Natural killer cell (primary cell): ENCODE results near the gene FXYD6. TPM values are rescaled to one million over a fixed set of nuclear protein-coding genes. Genes with fewer than 3 reads are reported as not detected.

ENCODE experiments used
- ATAC-seq, 3 donors: fragments of 150-1000 bp in 2 of 3; fragments of 200-7000 bp in 1 of 3; cut with Tn5 transposase; 1 replicate in 1 of 3; 2 replicates in 2 of 3; pipeline ENCODE4 v1.10.0; 2021; ENCODE audit warnings: mild to moderate bottlenecking in 2 of 3, moderate library complexity in 2 of 3
- DNase-seq, 2 donors: peaks; one replicate each; pipeline versions ENCODE4 v3.0.0 to v3.0.0-alpha.2; 2013 to 2021; ENCODE audit warnings: mixed read lengths in 1 of 2
- H3K27ac ChIP-seq: one replicate; pipeline ENCODE4 v1.5.1; 2013; ENCODE audit warnings: mild to moderate bottlenecking, low read length
- H3K27me3 ChIP-seq: one replicate; pipeline ENCODE4 v1.6.1; 2013; ENCODE audit warnings: low read length; ENCODE audit not compliant: control insufficient read depth, insufficient read depth
- H3K36me3 ChIP-seq: one replicate; pipeline ENCODE4 v1.6.1; 2013; ENCODE audit warnings: low read length; ENCODE audit not compliant: control insufficient read depth, insufficient read depth
- H3K4me1 ChIP-seq: one replicate; pipeline ENCODE4 v1.6.1; 2013; ENCODE audit warnings: low read length; ENCODE audit not compliant: control insufficient read depth, insufficient read depth
- H3K4me3 ChIP-seq: one replicate; pipeline ENCODE4 v1.5.1; 2013; ENCODE audit warnings: low read length
- H3K9me3 ChIP-seq: one replicate; pipeline ENCODE4 v1.6.1; 2013; ENCODE audit warnings: low read length; ENCODE audit not compliant: control insufficient read depth, insufficient read depth
- H3K27ac Mint-ChIP-seq, 2 donors: one replicate each; pipeline ENCODE4 v1.8.0; 2022; ENCODE audit warnings: mild to moderate bottlenecking in 2 of 2, mixed read lengths in 2 of 2, moderate library complexity in 1 of 2
- H3K27me3 Mint-ChIP-seq, 2 donors: one replicate each; pipeline ENCODE4 v1.8.0; 2022; ENCODE audit warnings: low read depth in 2 of 2, mixed read lengths in 2 of 2
- H3K36me3 Mint-ChIP-seq: one replicate; pipeline ENCODE4 v1.8.0; 2022; ENCODE audit warnings: mixed read lengths
- H3K4me1 Mint-ChIP-seq, 2 donors: one replicate each; pipeline ENCODE4 v1.8.0; 2022; ENCODE audit warnings: mixed read lengths in 2 of 2
- H3K4me3 Mint-ChIP-seq: one replicate; pipeline ENCODE4 v1.8.0; 2022; ENCODE audit warnings: mild to moderate bottlenecking, moderate library complexity, mixed read lengths
- H3K9me3 Mint-ChIP-seq, 2 donors: one replicate each; pipeline ENCODE4 v1.8.0; 2022; ENCODE audit warnings: mixed read lengths in 2 of 2
- WGBS: methylation state at CpG from one replicate; pipeline ENCODE4 v1.1.7; 2013; ENCODE audit warnings: missing lambda C conversion rate; ENCODE audit not compliant: insufficient coverage; 5-methylcytosine and 5-hydroxymethylcytosine counted together
- intact Hi-C: fragments of 100-400 bp; cut with micrococcal nuclease; formaldehyde crosslinking; loops from one replicate; pipeline ENCODE4 v1.14.2; 2022
- total RNA-seq, 4 donors: library from RNA; stranded (reverse); fragments of 120-200 nt in 1 of 4; gene quantifications; one replicate each; pipeline versions ENCODE4 v1.2.3 to v1.2.4, GENCODE V29; 2013 to 2022
- TF ChIP-seq, protein P1 (sequence below): fragments of 200-600 bp; IDR thresholded peaks from one replicate; pipeline ENCODE4 v1.8.0; 2022; ENCODE audit warnings: antibody characterized with exemption

Gene FXYD6
- total RNA-seq, 3 donors from 2014 or later (not counting 1 experiment from before 2014, with no cell fraction given), result 0.20 to 0.90 TPM; not detected in 1

DNA sequence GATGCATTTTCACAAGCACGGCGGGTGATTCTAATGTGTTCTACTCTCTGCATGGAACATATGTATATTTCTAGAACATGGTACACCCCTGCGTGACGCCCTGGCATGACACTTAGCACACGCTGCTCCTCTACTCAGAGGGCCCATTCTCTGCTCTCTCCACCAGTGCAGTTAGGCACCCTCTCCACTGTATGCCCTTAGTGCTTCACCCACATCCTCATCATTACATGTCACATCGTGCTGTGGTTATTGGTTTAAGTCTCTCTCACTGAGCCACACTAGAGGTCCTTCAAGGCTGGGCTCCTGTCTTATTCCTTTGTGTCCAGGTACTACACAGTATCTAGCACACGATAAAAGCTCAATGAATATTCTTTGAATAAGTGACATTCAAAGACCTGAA is 36.0 kb upstream of the FXYD6 start:
- Mint-ChIP-seq H3K27ac (no peak overlapping the region), H3K27me3 (peaks cover 0 to 12% of the 10 kb centered on the region in 2 donors), H3K4me3 (no peak overlapping the region), H3K4me1 (peaks cover 7 to 27% of the 10 kb centered on the region in 2 donors), H3K9me3 (no peaks in the 10 kb centered on the region), H3K36me3 (no peaks in the 10 kb centered on the region)
- TF ChIP-seq, protein P1, sequence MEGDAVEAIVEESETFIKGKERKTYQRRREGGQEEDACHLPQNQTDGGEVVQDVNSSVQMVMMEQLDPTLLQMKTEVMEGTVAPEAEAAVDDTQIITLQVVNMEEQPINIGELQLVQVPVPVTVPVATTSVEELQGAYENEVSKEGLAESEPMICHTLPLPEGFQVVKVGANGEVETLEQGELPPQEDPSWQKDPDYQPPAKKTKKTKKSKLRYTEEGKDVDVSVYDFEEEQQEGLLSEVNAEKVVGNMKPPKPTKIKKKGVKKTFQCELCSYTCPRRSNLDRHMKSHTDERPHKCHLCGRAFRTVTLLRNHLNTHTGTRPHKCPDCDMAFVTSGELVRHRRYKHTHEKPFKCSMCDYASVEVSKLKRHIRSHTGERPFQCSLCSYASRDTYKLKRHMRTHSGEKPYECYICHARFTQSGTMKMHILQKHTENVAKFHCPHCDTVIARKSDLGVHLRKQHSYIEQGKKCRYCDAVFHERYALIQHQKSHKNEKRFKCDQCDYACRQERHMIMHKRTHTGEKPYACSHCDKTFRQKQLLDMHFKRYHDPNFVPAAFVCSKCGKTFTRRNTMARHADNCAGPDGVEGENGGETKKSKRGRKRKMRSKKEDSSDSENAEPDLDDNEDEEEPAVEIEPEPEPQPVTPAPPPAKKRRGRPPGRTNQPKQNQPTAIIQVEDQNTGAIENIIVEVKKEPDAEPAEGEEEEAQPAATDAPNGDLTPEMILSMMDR, result no peak
- H3K9me3 ChIP-seq, result no peaks in the 10 kb centered on the region
- intact Hi-C loops, result no loop called here
- WGBS, result 87% methylated on average over 7 of the region's 7 CpGs
- H3K4me1 ChIP-seq, result peaks cover 2% of the 10 kb centered on the region
- H3K27ac ChIP-seq, result no peak overlapping the region
- ATAC-seq (peak in 2 of 3 donors; percentile 41 to 50), DNase-seq (no peak)
- H3K27me3 ChIP-seq, result no peaks in the 10 kb centered on the region
- H3K36me3 ChIP-seq, result no peaks in the 10 kb centered on the region
- H3K4me3 ChIP-seq, result no peak overlapping the region

DNA sequence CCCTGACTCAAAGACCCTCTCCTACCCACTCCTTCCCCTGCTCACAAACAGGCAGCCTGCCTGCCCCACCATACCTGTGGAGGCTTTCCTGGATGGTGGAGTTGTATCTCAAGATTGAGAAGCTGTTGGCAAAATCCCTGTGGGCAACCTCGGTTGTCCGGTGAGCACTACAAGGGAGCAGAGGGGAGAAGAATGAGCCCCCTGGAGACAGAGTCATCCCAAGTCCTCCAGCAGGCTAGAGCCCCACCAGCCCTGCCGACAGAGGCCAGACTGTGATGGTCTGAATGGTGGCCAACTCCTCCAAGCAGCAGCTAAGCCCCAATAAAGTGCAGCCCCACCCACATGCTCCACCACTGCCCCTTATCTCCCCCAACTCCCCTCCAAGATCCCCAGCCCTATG is 35.2 kb upstream of the FXYD6 start:
- TF ChIP-seq, protein P1, result no peak
- H3K4me1 Mint-ChIP-seq, result peaks cover 10 to 31% of the 10 kb centered on the region in 2 donors
- no peak overlapping the region for H3K4me3 Mint-ChIP-seq
- WGBS, result 92% methylated on average over 3 of the region's 3 CpGs
- H3K27ac Mint-ChIP-seq, result no peak overlapping the region
- Histone ChIP-seq H3K9me3 (no peaks in the 10 kb centered on the region), H3K4me3 (no peak overlapping the region), H3K27me3 (no peaks in the 10 kb centered on the region), H3K36me3 (no peaks in the 10 kb centered on the region), H3K27ac (no peak overlapping the region), H3K4me1 (peaks cover 6% of the 10 kb centered on the region)
- H3K9me3 Mint-ChIP-seq, result no peaks in the 10 kb centered on the region
- H3K36me3 Mint-ChIP-seq, result no peaks in the 10 kb centered on the region
- H3K27me3 Mint-ChIP-seq, result peaks cover 0 to 12% of the 10 kb centered on the region in 2 donors
- no peak for ATAC-seq
- no peak for DNase-seq
- intact Hi-C loops, result no loop called here

DNA sequence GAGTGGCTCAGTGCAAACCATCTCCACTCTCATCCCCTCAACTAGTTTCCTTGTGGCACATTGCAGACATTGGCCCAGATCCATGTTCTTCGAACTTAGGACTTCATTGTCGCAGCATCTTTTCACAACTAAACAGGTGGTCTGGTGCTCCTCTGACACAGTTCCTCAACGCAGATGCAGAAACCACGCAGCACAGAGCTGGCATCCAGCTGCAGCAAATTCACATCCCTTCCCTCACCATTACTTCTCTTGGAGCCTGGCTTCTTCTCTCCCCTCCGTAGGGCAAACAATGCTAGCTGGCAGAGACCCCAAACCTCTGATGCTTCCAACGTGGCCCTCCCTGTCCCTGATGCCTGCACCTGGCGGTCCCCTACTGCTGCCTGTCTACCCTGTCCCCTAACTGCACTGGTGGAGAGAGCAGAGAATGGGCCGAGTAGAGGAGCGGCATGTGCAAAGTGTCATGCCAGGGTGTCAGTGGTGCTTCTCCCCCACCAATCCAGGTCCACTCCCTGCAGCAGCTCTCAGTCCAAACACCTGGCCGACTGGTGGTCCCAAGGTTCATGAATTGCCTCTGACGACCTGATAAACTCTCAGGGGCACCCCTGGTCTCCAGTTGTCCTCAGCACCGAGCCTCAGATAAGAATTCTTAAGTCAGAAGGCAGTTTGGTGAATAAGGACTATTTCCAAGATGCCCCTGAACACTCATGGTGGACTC is 34.6 kb upstream of the FXYD6 start:
- peaks cover 6% of the 10 kb centered on the region for H3K4me1 ChIP-seq
- no peak overlapping the region for H3K4me3 ChIP-seq
- Mint-ChIP-seq H3K27ac (peak overlapping the region in 1 of 2 donors; percentile 12), H3K4me1 (peaks cover 10 to 27% of the 10 kb centered on the region in 2 donors), H3K36me3 (no peaks in the 10 kb centered on the region), H3K9me3 (no peaks in the 10 kb centered on the region), H3K27me3 (peaks cover 0 to 12% of the 10 kb centered on the region in 2 donors), H3K4me3 (no peak overlapping the region)
- TF ChIP-seq, protein P1, result no peak
- 69% methylated on average over 12 of the region's 12 CpGs for WGBS
- H3K36me3 ChIP-seq, result no peaks in the 10 kb centered on the region
- no peak overlapping the region for H3K27ac ChIP-seq
- no peaks in the 10 kb centered on the region for H3K9me3 ChIP-seq
- DNase-seq (no peak), ATAC-seq (no peak)
- H3K27me3 ChIP-seq, result no peaks in the 10 kb centered on the region
- intact Hi-C loops, result no loop called here

DNA sequence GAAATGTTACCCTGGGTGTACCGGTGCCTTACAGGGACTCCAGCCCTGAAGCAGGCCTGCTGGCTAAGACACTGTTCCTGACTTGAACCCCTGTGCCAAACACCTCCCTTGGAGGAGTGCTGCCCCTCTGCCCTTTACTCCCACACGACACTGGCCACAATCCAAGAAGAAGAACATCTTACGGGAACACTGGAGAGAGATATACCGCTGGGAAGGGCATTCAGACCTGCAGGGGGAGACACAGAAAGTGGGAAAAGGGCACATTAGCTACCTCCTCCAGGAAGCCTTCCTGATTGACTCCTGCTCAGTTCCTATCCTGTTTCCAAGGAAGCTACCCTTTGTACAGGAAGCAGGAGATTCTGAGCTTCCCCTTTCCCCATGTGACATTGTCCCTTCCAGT is 34.1 kb upstream of the FXYD6 start:
- intact Hi-C loops, result no loop called here
- DNase-seq, result no peak

More for the DNA sequence above, 34.1 kb upstream of the FXYD6 start:
- Mint-ChIP-seq H3K27me3 (peaks cover 0 to 12% of the 10 kb centered on the region in 2 donors), H3K4me3 (no peak overlapping the region), H3K9me3 (no peaks in the 10 kb centered on the region), H3K36me3 (no peaks in the 10 kb centered on the region), H3K27ac (no peak overlapping the region), H3K4me1 (peaks cover 10 to 25% of the 10 kb centered on the region in 2 donors)
- no peaks in the 10 kb centered on the region for H3K27me3 ChIP-seq
- ATAC-seq, result no peak
- no peak overlapping the region for H3K4me3 ChIP-seq
- H3K4me1 ChIP-seq, result peaks cover 6% of the 10 kb centered on the region
- no peaks in the 10 kb centered on the region for H3K36me3 ChIP-seq
- H3K27ac ChIP-seq, result no peak overlapping the region
- no peaks in the 10 kb centered on the region for H3K9me3 ChIP-seq
- WGBS, result 81% methylated on average over 4 of the region's 4 CpGs
- TF ChIP-seq, protein P1, result no peak
